ENCODE measurements around the gene GRIK2.

Gene GRIK2

GRCh38 chr6:101816716-101817115, 423.2 kb downstream of the GRIK2 start:
- no peak for DNase-seq

GRCh38 chr6:101818051-101818450, 424.5 kb downstream of the GRIK2 start:
- no peak for DNase-seq

- no peak for DNase-seq
These were observed 431.2 kb downstream of the GRIK2 start for GRCh38 chr6:101824551-101825345.

GRCh38 chr6:101826269-101826668, 432.8 kb downstream of the GRIK2 start:
- DNase-seq: no peak

- DNase-seq: no peak
These were observed 433.2 kb downstream of the GRIK2 start for GRCh38 chr6:101826678-101827077.

GRCh38 chr6:101830501-101831031, 437.1 kb downstream of the GRIK2 start:
- DNase-seq: no peak

GRCh38 chr6:101832371-101832770, 438.9 kb downstream of the GRIK2 start:
- DNase-seq: no peak

- no peak for DNase-seq
These were observed 446.6 kb downstream of the GRIK2 start for GRCh38 chr6:101840100-101840499.

- no peak for DNase-seq
These were observed 451.7 kb downstream of the GRIK2 start for GRCh38 chr6:101845172-101845571.

- no peak for DNase-seq
These were observed 452.1 kb downstream of the GRIK2 start for GRCh38 chr6:101845621-101846020.

- no peak for DNase-seq
These were observed 454.2 kb downstream of the GRIK2 start for GRCh38 chr6:101847690-101848089.

- no peak for DNase-seq
These were observed 458.4 kb downstream of the GRIK2 start for GRCh38 chr6:101851911-101852310.

GRCh38 chr6:101853231-101854085, 459.9 kb downstream of the GRIK2 start:
- no peak for DNase-seq

GRCh38 chr6:101876431-101876830, 482.9 kb downstream of the GRIK2 start:
- DNase-seq: no peak

- DNase-seq: no peak
These were observed 485.2 kb downstream of the GRIK2 start for GRCh38 chr6:101878554-101879276.

GRCh38 chr6:101879782-101880181, 486.3 kb downstream of the GRIK2 start:
- DNase-seq: no peak

- DNase-seq: no peak
These were observed 490.0 kb downstream of the GRIK2 start for GRCh38 chr6:101883505-101883904.

- DNase-seq: no peak
These were observed 494.0 kb downstream of the GRIK2 start for GRCh38 chr6:101887532-101887931.

- DNase-seq: no peak
These were observed 514.1 kb downstream of the GRIK2 start for GRCh38 chr6:101907356-101908217.

- no peak for DNase-seq
These were observed 515.9 kb downstream of the GRIK2 start for GRCh38 chr6:101909366-101909765.

- DNase-seq: no peak
These were observed 518.8 kb downstream of the GRIK2 start for GRCh38 chr6:101912311-101912710.

GRCh38 chr6:101918471-101918870, 525.0 kb downstream of the GRIK2 start:
- no peak for DNase-seq
